CD4-positive, alpha-beta T cell treated with Interferon gamma for 1 hour (primary cell): ENCODE data around the gene UBE2Q1.

Experiments
- DNase-seq: peaks from one replicate; pipeline ENCODE4 v3.0.0-alpha.2; 2020

UBE2Q1 gene

DNA sequence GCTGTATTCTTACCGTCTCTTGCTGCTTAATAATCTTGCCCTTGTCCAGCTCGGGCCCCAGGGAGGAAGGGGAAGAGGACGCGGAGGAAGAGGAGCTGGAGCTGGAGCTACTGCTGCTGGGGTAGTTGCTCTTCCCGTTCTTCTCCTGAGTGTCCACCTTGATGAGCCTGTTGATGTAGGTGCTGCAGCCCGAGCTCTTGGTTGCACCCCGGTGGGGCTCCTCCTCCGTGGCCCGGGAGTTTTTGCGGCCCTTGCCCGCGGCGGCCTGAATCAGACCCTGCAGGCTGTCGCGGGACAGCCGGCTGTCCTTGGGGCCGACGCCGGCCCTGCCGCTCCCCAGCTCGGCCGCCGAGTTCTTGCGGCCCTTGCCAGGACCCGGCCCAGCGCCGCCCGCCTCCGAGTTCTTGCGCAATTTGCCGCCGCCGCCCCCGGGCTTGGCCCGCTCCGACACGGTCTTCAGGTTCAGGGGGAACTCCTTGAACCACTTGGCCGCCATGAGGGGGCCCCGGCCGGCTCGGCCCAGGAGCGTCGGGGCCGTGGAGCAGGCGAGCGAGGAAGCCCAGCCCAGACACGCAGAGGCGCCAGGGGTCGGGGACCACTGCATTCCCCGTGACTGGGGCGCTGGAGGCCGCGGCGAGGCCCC, 56.9 kb downstream of the UBE2Q1 start:
- DNase-seq: no peak

DNA sequence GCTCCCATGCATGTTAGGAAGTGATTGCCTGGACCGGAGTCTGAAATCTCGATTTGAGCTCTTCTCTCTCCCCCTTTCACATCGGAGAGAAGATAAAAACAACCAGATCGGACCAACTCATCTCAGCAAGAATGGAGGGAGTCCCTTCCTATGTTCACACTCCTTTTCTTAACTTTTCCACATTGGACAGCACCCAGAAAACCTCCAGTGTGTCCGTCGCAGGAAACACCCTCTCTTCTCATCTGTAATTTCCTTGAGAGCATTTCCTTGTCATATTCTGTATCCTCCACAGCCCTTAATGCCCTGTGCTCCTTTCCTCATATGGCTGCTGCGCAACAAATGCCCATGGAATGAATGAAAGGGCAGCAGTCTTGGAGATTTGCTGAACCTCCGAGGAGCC, 57.9 kb downstream of the UBE2Q1 start:
- DNase-seq: no peak

DNA sequence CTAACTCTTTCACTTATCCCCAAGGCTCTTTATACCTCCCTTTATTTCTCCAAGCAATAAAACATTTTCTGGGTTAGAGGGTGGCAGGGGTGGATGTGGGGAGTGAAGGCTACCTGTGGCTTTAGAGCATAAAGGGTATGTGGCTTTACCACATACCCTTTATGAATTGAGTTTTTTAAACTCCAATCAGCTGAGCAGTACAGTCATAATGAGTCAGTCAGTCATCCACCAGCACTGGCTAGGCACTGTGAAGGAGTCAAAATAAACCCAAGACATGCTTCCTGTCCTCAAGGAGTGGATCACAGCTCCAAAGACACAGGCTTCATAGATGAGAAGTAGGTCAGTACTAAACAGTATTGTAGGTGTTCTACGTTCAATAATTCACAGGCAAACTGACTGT, 59.0 kb downstream of the UBE2Q1 start:
- DNase-seq: no peak
